NAMALWA (cell line): ENCODE results near the gene FABP3.

Experiments
- DNase-seq: peaks from one replicate; pipeline ENCODE4 v3.0.0-alpha.2; 2015; ENCODE audit warnings: low spot score

FABP3 gene

GRCh38 chr1:31371121-31371959 is 1.5 kb downstream of the FABP3 start:
- no peak for DNase-seq

- no peak for DNase-seq
Measured at GRCh38 chr1:31370565-31370964, 2.3 kb downstream of the FABP3 start.

GRCh38 chr1:31370021-31370420 is 2.9 kb downstream of the FABP3 start:
- no peak for DNase-seq

GRCh38 chr1:31368611-31369107 is 4.2 kb downstream of the FABP3 start:
- DNase-seq: no peak

GRCh38 chr1:31366796-31367195 is 6.1 kb downstream of the FABP3 start:
- no peak for DNase-seq

GRCh38 chr1:31364561-31365250 is 8.2 kb downstream of the FABP3 start:
- DNase-seq: no peak

GRCh38 chr1:31362032-31362431 is 10.8 kb downstream of the FABP3 start:
- no peak for DNase-seq

- DNase-seq: no peak
Measured at GRCh38 chr1:31361607-31362006, 11.3 kb downstream of the FABP3 start.

GRCh38 chr1:31356427-31356826 is 16.4 kb downstream of the FABP3 start:
- no peak for DNase-seq

- DNase-seq: no peak
Measured at GRCh38 chr1:31354283-31354682, 18.6 kb downstream of the FABP3 start.

GRCh38 chr1:31348449-31348848 is 24.4 kb downstream of the FABP3 start:
- peak; percentile 80 for DNase-seq

GRCh38 chr1:31346785-31347184 is 26.1 kb downstream of the FABP3 start:
- no peak for DNase-seq

- DNase-seq: no peak
Measured at GRCh38 chr1:31345635-31346034, 27.2 kb downstream of the FABP3 start.

GRCh38 chr1:31344503-31344902 is 28.4 kb downstream of the FABP3 start:
- DNase-seq: no peak

- no peak for DNase-seq
Measured at GRCh38 chr1:31336687-31337467, 36.0 kb downstream of the FABP3 start.

GRCh38 chr1:31335007-31335406 is 37.9 kb downstream of the FABP3 start:
- peak; percentile 80 for DNase-seq

- no peak for DNase-seq
Measured at GRCh38 chr1:31327381-31327780, 45.5 kb downstream of the FABP3 start.

- no peak for DNase-seq
Measured at GRCh38 chr1:31326461-31326860, 46.4 kb downstream of the FABP3 start.

- DNase-seq: no peak
Measured at GRCh38 chr1:31324992-31325391, 47.9 kb downstream of the FABP3 start.

GRCh38 chr1:31324093-31324492 is 48.8 kb downstream of the FABP3 start:
- DNase-seq: no peak

- no peak for DNase-seq
Measured at GRCh38 chr1:31318146-31318545, 54.7 kb downstream of the FABP3 start.

- DNase-seq: no peak
Measured at GRCh38 chr1:31315902-31316301, 57.0 kb downstream of the FABP3 start.
